ENCODE results near the gene FGF3.

DNA sequence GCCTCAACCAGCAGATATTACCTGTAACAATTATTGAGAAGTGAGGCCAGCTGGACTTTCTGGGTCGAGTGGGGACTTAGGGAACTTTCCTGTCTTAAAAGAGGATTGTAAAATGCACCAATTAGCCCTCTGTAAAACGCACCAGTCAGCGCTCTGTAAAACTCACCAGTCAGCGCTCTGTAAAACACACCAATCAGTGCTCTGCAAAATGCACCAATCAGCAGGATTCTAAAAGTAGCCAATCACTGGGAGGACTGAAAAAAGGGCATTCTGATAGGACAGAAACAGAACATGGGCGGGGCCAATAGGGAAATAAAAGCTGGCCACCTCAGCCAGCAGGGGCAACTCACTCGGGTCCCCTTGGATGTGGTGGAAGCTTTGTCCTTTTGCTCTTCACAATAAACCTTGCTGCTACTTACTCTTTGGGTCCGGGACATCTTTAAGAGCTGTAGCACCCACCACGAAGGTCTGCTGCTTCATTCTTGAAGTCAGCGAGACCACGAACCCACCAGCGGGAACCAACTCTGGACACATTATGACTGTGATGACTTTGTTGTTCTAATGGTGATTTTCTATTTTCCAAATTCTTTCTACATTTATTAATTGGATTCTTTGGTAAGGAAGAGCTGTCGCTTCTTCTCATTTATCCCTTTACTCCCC lies 40.2 kb upstream of the FGF3 start:
- TF ChIP-seq, protein P1, sequence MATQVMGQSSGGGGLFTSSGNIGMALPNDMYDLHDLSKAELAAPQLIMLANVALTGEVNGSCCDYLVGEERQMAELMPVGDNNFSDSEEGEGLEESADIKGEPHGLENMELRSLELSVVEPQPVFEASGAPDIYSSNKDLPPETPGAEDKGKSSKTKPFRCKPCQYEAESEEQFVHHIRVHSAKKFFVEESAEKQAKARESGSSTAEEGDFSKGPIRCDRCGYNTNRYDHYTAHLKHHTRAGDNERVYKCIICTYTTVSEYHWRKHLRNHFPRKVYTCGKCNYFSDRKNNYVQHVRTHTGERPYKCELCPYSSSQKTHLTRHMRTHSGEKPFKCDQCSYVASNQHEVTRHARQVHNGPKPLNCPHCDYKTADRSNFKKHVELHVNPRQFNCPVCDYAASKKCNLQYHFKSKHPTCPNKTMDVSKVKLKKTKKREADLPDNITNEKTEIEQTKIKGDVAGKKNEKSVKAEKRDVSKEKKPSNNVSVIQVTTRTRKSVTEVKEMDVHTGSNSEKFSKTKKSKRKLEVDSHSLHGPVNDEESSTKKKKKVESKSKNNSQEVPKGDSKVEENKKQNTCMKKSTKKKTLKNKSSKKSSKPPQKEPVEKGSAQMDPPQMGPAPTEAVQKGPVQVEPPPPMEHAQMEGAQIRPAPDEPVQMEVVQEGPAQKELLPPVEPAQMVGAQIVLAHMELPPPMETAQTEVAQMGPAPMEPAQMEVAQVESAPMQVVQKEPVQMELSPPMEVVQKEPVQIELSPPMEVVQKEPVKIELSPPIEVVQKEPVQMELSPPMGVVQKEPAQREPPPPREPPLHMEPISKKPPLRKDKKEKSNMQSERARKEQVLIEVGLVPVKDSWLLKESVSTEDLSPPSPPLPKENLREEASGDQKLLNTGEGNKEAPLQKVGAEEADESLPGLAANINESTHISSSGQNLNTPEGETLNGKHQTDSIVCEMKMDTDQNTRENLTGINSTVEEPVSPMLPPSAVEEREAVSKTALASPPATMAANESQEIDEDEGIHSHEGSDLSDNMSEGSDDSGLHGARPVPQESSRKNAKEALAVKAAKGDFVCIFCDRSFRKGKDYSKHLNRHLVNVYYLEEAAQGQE (IDR thresholded peaks at IDR 0.05; ENCODE audit: insufficient read depth in 1 of 2, low read depth in 2 of 2, low read length in 2 of 2), result no peak
- no peak for TF ChIP-seq POLR2AphosphoS5 (IDR thresholded peaks at IDR 0.05; ENCODE audit: low read depth, low read length)
- no peak for TF ChIP-seq TAF1 (IDR thresholded peaks at IDR 0.05; ENCODE audit: borderline replicate concordance, insufficient read depth, low read length)
- TF ChIP-seq SIN3A (IDR thresholded peaks at IDR 0.05; ENCODE audit: borderline replicate concordance, insufficient read depth, low read length), result no peak

Measured in PFSK-1 (cell line).